ENCODE data around the gene SCYL1. TPM values are rescaled to one million over a fixed set of nuclear protein-coding genes. Genes with fewer than 3 reads are reported as not detected.

The SCYL1 gene
- total RNA-seq, 1 donor from 2014 or later: 74.4 TPM

DNA sequence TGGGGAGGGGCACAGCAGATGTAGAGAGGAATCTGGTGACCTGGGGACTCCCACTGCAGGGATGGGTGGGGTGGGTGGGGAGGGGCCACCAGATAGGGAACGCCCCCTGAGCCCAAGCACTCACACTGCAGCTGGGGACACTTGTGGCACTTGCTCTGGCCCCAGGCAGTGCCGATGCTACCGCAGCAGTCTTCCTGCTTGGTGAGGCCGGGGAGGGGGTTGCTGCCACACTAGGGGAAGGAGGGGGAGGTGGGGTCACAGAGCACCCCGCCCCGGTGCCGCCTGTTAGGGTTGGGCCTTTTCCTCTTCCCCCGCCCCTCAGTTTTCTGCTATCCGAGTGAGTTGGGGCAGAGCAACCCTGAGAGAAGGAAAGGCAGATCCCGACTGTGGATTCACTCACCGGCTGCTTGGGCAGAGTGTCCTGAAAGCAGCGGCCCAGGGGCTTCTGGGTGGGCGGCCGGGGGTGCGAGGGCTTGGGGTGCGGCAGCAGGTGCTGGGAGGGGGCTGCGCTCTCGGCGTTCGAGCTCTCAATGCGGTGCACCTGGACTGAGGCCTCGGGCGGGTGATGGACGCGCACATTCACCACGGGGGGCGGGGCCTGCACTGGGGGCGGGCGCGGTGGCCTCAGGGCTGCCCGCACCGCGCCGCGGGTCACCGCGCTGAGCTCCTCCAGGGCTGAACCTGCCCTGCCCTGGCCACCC is 28.6 kb downstream of the SCYL1 start:
- Histone ChIP-seq H3K27me3 (no peaks in the 10 kb centered on the region), H3K27ac (no peak overlapping the region), H3K4me3 (no peak overlapping the region), H3K36me3 (peaks cover 6% of the 10 kb centered on the region), H3K4me1 (peaks cover 25% of the 10 kb centered on the region), H3K9me3 (no peaks in the 10 kb centered on the region)
- TF ChIP-seq, protein P1, sequence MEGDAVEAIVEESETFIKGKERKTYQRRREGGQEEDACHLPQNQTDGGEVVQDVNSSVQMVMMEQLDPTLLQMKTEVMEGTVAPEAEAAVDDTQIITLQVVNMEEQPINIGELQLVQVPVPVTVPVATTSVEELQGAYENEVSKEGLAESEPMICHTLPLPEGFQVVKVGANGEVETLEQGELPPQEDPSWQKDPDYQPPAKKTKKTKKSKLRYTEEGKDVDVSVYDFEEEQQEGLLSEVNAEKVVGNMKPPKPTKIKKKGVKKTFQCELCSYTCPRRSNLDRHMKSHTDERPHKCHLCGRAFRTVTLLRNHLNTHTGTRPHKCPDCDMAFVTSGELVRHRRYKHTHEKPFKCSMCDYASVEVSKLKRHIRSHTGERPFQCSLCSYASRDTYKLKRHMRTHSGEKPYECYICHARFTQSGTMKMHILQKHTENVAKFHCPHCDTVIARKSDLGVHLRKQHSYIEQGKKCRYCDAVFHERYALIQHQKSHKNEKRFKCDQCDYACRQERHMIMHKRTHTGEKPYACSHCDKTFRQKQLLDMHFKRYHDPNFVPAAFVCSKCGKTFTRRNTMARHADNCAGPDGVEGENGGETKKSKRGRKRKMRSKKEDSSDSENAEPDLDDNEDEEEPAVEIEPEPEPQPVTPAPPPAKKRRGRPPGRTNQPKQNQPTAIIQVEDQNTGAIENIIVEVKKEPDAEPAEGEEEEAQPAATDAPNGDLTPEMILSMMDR (IDR thresholded peaks at IDR 0.05): no peak
- intact Hi-C loops (cut with DNase I): no loop called here
- ATAC-seq (peak; percentile 2), DNase-seq (no peak)

DNA sequence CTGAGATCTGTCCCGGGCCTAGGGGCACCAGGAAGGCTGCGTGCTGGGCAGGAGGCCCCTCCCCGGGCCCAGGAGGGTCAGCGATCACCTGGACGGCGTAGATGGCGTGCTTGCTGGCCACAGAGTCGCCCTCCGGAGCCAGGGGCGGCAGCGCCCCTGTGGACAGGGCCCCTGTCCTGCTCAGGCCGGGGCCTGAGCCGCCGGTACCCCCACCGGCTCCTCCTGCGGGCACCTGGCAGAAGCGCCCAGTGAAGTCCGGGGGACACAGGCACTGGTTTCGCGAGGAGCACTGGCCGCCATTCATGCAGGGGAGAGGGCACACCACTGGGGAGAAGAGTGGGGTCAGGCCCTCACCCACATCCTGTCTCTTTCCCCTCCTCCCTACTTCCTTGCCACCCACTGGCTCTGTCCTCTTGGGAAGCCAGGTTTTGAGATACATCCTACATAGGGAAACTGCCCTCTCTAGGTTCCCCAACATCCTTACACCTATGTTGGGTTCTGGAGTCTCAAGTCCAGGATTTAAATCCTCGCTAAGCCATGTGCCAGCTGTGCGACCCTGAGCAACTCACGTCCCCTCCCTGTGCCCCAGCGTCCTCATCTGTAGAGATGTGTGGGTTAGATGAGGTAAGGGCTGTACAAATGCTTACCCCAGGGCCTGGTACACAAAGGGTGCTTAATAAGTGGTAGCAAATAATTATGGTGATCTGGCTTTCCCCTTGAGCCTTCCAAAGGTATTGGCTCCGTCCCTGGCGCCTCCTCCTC is 29.4 kb downstream of the SCYL1 start:
- Histone ChIP-seq H3K27me3 (no peaks in the 10 kb centered on the region), H3K4me1 (peaks cover 31% of the 10 kb centered on the region), H3K36me3 (peaks cover 2% of the 10 kb centered on the region), H3K27ac (no peak overlapping the region), H3K4me3 (no peak overlapping the region), H3K9me3 (no peaks in the 10 kb centered on the region)
- ATAC-seq (no peak), DNase-seq (no peak)
- TF ChIP-seq, protein P1 (IDR thresholded peaks at IDR 0.05): no peak
- intact Hi-C loops (cut with DNase I): no loop called here

DNA sequence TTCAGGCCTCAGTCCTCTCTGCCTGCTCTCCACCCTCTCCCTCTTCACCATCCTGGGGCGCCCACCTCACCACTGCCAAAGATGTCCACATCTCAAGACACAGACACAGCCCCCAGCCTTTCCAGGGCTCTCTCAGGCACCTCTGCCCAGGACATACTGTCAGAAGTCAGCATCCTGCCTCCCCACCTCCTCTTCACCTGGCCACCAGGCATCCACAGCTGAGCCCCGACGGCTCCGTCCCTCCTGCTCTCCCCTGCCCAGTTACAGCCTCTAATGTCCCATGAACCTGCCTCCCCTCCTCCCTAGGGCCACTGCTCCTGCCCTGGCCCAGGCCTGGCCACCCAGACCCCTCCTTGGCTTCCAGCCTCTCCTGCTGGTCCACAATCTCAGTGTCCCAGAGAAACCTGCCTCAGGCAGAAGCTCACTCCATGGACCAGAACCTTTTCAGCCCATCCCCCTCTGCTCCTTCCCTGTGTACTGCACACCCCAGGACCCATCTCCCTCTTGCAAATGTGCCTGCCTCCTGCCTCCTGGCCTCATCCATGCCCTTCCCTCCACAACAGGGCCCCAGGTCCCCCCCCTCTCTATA is 30.1 kb downstream of the SCYL1 start:
- TF ChIP-seq, protein P1 (IDR thresholded peaks at IDR 0.05): no peak
- no peaks in the 10 kb centered on the region for H3K36me3 ChIP-seq
- DNase-seq: no peak
- peaks cover 38% of the 10 kb centered on the region for H3K4me1 ChIP-seq
- intact Hi-C loops (cut with DNase I): no loop called here
- no peak overlapping the region for H3K4me3 ChIP-seq
- no peak for ATAC-seq
- no peaks in the 10 kb centered on the region for H3K9me3 ChIP-seq
- no peaks in the 10 kb centered on the region for H3K27me3 ChIP-seq
- H3K27ac ChIP-seq: no peak overlapping the region

DNA sequence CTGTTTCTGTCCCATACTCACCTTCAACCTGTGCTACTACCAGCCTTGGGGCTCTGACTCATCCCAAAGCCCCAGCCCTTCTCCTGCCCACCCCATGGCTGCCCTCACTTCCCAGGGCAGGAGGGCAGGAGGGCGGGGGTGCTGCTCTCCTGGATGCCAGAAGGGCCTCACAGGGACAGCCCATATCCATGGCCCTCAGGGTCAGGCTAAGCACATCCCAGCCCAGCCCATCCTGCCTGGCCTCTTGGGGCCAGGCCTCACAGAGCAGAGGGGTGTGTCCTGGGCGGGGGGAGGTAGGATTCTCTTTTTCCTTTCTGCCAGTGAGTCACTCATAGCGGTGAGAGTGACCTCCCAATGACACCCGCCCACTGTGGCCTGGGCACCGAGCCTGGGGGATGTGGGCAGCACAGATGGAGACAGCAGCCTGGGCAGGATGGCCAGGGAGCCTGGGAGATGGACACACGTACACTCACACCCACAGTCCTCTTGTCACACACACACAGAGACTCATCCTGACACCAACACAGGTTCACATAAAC is 30.9 kb downstream of the SCYL1 start:
- Histone ChIP-seq H3K4me1 (peaks cover 46% of the 10 kb centered on the region), H3K4me3 (no peak overlapping the region), H3K9me3 (no peaks in the 10 kb centered on the region), H3K27ac (no peak overlapping the region), H3K36me3 (no peaks in the 10 kb centered on the region), H3K27me3 (no peaks in the 10 kb centered on the region)
- ATAC-seq (no peak), DNase-seq (no peak)
- TF ChIP-seq, protein P1 (IDR thresholded peaks at IDR 0.05): no peak
- intact Hi-C loops (cut with DNase I): no loop called here

DNA sequence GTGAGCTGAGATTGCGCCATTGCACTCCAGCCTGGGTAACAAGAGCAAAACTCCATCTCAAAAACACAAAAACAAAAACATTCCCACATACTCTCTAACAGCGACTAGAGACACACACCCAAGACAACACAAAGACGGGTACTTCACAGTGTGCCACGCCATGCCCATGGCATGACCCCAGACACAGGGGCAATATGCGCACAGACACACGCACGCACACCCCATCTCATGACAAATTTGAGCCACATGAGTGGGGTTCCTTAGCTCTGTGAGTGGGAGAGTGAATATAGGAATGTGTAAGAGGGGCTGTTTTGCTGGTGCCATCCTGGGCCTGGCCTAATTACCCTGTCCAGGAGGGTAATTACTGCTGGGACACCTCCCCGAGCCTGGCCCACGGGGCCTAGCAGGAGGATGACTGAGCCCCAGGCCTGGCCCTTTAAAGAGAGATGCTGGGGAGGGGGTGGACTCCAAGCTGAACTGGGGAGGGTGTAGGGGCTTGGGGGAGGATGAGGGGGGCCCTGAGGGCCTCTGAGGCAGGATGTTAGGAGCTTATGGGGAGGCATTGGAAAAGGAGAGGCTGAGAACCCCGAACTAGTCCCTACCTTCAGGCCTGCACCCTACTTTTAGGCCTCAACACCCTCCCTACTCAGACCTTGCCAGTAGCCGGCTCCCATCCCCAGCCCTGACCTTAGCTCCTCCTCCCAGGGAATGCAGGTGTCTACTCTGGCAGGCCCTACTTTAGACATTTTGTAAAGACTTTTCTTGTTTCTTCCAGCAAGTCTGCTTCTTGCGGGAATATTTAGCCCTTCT is 31.8 kb downstream of the SCYL1 start:
- ATAC-seq (no peak), DNase-seq (no peak)
- Histone ChIP-seq H3K4me1 (peaks cover 50% of the 10 kb centered on the region), H3K9me3 (no peaks in the 10 kb centered on the region), H3K36me3 (no peaks in the 10 kb centered on the region), H3K4me3 (peak overlapping the region; percentile 63), H3K27ac (peak overlapping the region; percentile 95), H3K27me3 (no peaks in the 10 kb centered on the region)
- intact Hi-C loops (cut with DNase I): no loop called here
- TF ChIP-seq, protein P1 (IDR thresholded peaks at IDR 0.05): no peak
